Neutrophil (primary cell): Measurements from ENCODE around the gene OTOS.

ENCODE experiments used
- H3K27ac ChIP-seq: fragments of 200-600 bp; sonication (generic); 2 replicates; pipeline ENCODE4 v1.5.1; 2016; ENCODE audit warnings: mild to moderate bottlenecking, moderate library complexity
- H3K27me3 ChIP-seq: fragments of 200-600 bp; sonication (generic); 2 replicates; pipeline ENCODE4 v1.6.0; 2016; ENCODE audit warnings: mild to moderate bottlenecking
- H3K36me3 ChIP-seq: fragments of 200-600 bp; sonication (generic); 2 replicates; pipeline ENCODE4 v1.5.1; 2017
- H3K4me1 ChIP-seq, 2 experiments: fragments of 200-600 bp in 1 of 2; sonication (generic) in 1 of 2; 1 replicate in 1 of 2; 2 replicates in 1 of 2; pipeline versions ENCODE4 v1.5.1 to v1.6.1; 2013 to 2016; ENCODE audit warnings: low read depth in 1 of 2, low read length in 1 of 2, mild to moderate bottlenecking in 1 of 2, moderate library complexity in 1 of 2; ENCODE audit not compliant: control insufficient read depth in 1 of 2, insufficient read depth in 1 of 2
- H3K4me3 ChIP-seq, 2 experiments: fragments of 200-600 bp in 1 of 2; sonication (generic) in 1 of 2; 1 replicate in 1 of 2; 2 replicates in 1 of 2; pipeline ENCODE4 v1.5.1; 2013 to 2016; ENCODE audit warnings: low read depth in 1 of 2, low read length in 1 of 2, mild to moderate bottlenecking in 1 of 2, moderate library complexity in 1 of 2
- H3K9me3 ChIP-seq: fragments of 200-600 bp; sonication (generic); 2 replicates; pipeline ENCODE4 v1.5.1; 2016
- TF ChIP-seq, protein P1 (sequence below): fragments of 200-600 bp; sonication (generic); IDR thresholded peaks from 2 replicates; pipeline ENCODE4 v1.5.1; 2016; ENCODE audit warnings: antibody characterized with exemption

The OTOS gene

DNA sequence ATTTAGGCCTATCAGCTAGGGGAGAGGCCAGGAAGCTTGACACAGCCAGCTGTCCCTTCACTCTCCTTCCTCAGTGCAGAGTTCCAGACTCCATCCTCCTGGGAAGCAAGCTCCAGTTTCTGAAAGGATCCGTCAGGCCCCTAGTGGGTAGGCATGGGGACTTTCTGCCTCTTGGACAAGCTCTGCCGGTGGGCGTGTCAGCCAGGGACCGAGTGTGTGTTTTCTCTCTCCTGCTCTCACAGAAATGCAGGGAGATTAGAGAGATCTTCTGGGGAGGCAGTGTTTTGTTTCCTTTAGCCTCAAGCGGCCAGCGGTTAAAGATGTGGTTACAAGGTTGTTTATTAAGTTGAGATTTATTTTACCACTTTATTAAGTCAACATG lies 29.9 kb upstream of the OTOS start:
- no peaks in the 10 kb centered on the region for H3K4me1 ChIP-seq
- peaks cover 13% of the 10 kb centered on the region for H3K27me3 ChIP-seq
- no peaks in the 10 kb centered on the region for H3K36me3 ChIP-seq
- H3K4me3 ChIP-seq, result no peak overlapping the region
- H3K9me3 ChIP-seq, result no peaks in the 10 kb centered on the region
- TF ChIP-seq, protein P1, sequence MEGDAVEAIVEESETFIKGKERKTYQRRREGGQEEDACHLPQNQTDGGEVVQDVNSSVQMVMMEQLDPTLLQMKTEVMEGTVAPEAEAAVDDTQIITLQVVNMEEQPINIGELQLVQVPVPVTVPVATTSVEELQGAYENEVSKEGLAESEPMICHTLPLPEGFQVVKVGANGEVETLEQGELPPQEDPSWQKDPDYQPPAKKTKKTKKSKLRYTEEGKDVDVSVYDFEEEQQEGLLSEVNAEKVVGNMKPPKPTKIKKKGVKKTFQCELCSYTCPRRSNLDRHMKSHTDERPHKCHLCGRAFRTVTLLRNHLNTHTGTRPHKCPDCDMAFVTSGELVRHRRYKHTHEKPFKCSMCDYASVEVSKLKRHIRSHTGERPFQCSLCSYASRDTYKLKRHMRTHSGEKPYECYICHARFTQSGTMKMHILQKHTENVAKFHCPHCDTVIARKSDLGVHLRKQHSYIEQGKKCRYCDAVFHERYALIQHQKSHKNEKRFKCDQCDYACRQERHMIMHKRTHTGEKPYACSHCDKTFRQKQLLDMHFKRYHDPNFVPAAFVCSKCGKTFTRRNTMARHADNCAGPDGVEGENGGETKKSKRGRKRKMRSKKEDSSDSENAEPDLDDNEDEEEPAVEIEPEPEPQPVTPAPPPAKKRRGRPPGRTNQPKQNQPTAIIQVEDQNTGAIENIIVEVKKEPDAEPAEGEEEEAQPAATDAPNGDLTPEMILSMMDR, result no peak
- no peak overlapping the region for H3K27ac ChIP-seq

DNA sequence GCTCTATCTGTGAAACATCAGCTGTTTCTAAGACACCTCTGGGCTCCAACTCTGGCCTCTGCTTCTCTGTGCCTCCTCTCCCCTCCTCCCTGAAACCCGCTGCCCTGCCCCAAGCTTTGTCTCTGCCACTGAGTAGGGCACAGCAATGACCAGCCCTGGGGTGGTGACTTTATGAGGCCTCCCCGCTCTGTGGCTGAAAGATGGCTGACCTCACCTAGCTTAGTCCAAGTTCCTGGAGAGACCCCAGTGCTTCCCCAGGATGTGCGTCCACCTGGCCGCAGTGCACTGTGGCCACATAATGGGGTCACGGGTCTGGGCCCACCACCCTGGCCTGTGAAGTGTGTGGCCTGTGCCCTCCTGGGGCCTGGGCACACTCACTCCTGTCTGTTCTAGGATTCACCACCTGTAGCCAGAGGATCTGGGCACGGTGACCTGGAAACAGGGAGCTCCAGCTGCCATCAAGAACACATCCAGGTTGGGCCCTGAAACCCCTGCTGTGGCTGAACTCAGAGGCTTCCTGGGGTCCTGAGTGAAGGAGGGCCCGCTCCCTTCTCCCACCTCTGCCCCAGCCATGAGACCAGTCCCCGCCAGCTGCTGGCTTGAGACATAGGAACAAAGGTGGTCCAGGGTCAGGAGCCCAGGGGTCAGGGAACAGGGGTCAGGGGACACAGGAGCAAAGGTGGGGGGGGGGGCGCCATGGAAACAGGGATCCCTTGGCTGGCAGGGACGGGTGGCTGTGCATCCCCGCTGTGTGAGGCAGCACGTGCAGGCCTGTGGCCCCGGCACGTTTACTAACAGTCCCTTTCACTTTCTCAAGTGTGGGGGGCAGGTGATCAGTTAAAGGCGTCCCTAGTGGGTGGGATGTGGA lies 29.3 kb upstream of the OTOS start:
- Histone ChIP-seq H3K9me3 (no peaks in the 10 kb centered on the region), H3K4me3 (no peak overlapping the region), H3K4me1 (no peaks in the 10 kb centered on the region), H3K27me3 (peaks cover 9% of the 10 kb centered on the region), H3K27ac (no peak overlapping the region), H3K36me3 (no peaks in the 10 kb centered on the region)
- TF ChIP-seq, protein P1, result no peak

DNA sequence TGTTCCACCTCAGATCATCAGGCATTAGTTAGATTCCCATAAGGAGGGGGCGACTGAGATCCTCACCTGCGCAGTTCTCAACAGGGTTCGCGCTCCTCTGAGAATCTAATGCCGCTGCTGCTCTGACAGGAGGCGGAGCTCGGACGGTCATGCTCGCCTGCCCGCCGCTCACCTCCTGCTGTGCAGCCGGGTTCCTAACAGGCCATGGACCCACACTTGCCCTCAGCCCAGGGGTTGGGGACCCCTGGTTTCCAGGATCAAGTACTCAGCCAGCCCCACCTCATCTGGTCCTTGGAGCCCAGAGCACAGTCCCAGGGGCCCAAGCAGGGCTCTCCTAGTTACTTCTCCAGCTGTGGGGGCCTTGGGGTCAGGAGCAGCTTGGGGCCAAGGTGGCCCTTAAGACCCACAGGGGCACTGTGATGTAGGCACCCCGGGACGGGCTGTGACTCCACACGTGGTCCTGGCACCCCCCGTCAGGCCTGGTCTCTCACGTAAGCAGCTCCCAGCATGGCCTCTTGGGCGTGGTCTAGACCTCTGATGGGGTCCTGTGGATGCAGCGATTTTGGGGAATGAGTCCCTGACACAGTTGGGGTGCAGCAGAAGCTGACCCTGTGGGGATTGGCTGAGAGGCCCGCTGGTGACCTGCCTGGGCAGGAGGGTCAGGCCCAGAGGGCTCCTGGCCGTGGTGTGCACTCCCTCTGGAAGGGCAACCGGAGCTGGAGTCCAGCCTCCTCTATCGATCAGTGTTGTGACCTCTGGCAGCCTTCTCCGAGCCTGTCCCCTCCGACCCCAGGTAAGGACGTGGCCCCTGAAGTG lies 28.3 kb upstream of the OTOS start:
- no peaks in the 10 kb centered on the region for H3K9me3 ChIP-seq
- TF ChIP-seq, protein P1, result no peak
- H3K36me3 ChIP-seq, result no peaks in the 10 kb centered on the region
- no peak overlapping the region for H3K4me3 ChIP-seq
- no peaks in the 10 kb centered on the region for H3K4me1 ChIP-seq
- no peak overlapping the region for H3K27ac ChIP-seq
- peaks cover 5% of the 10 kb centered on the region for H3K27me3 ChIP-seq

- H3K27ac ChIP-seq, result no peak overlapping the region
- TF ChIP-seq, protein P1, result no peak
- no peaks in the 10 kb centered on the region for H3K4me1 ChIP-seq
- peaks cover 5% of the 10 kb centered on the region for H3K27me3 ChIP-seq
- H3K36me3 ChIP-seq, result no peaks in the 10 kb centered on the region
- H3K4me3 ChIP-seq, result no peak overlapping the region
- no peaks in the 10 kb centered on the region for H3K9me3 ChIP-seq
Measured at GRCh38 chr2:240168041-240168440, 27.6 kb upstream of the OTOS start.

DNA sequence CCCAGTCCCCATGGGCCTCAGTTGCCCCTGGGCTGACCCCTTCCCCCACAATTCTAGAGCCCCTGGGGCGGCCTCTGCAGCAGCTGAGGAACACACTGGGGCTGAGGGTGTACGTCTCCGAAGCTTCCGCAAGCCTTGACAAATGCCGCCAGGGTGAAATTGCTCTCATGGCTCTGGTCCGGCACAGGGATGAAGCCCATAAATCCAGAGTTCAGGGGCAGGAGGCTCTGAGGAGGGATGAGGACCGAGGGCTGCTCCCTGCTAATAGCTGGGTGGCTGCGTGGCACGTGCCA lies 27.1 kb upstream of the OTOS start:
- Histone ChIP-seq H3K36me3 (no peaks in the 10 kb centered on the region), H3K4me3 (no peak overlapping the region), H3K4me1 (no peaks in the 10 kb centered on the region), H3K9me3 (no peaks in the 10 kb centered on the region), H3K27ac (no peak overlapping the region), H3K27me3 (peaks cover 5% of the 10 kb centered on the region)
- TF ChIP-seq, protein P1, result no peak
